ENCODE results near the gene WRAP73.
A peak's percentile ranks its signal among the peaks of the same experiment; 100 is the strongest.

Gene WRAP73

GRCh38 chr1:3681898-3682806 lies 32.2 kb upstream of the WRAP73 start:
- no peak for DNase-seq (ENCODE audit: low spot score)

GRCh38 chr1:3681231-3681897 lies 31.5 kb upstream of the WRAP73 start:
- DNase-seq (ENCODE audit: low spot score) = no peak

DNA sequence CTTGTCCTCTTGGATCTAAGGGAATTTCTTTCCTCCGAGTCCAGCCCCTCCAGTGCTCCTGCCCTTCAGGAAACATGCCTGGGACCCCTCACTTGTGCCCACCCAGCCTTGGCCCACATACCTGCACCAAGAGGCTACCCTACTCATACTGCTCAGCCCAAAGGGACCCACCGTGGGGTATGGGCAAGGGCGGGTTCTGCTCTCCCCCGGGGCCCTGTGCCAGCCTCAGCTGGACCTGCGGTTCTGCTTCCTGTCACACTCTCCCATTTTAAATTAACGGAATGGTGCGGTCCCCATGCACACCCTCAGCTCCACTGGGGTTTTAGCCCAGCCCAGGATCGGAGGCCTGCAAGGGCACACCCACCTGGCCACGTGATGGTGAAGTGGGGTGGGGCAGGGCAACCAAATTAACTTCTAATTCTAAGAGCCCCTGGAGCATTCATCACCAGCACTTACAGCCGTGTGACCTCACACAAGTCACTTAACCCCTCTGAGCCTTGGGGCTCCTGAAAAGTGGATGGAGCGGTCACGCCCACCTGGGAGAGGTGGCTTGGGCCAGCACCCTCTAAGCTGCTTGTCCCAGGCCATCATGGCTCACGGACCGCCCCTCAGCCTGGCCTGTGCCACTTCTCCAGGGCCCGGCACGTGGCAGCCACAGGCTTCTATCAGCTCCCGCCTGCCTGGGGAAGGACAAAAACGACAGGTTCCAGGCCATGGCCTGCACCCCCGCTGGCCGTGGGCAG lies 30.8 kb upstream of the WRAP73 start:
- no peak for DNase-seq (ENCODE audit: low spot score)

DNA sequence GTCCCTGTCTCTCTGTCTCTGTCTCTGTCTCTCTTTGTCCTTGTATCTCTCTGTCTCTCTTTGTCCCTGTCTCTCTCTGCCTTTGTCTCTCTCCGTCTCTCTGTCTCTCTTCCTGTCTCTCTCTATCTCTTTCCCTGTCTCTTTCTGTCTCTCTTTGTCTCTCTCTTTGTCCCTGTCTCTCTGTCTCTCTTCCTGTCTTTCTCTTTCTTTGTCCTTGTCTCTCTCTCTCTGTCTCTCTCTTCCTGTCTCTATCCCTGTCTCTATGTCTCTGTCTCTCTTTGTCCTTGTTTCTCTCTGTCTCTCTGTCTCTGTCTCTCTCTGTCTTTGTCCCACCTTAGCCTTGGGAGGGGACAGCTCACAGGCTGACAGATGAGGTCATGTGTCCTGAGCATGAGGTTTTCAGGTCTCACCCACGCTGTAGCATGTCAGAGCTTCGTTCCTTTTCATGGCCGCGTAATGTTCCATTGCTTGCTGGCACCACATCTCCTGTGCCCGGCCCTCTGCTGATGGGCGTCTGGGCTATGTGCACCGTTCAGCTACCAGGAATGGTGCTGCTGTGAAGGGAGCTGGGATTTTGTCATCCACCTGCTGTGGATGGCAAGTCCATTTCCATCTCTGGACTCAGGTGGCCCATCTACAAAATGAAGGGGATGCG lies 30.0 kb upstream of the WRAP73 start:
- DNase-seq (ENCODE audit: low spot score) = no peak

DNA sequence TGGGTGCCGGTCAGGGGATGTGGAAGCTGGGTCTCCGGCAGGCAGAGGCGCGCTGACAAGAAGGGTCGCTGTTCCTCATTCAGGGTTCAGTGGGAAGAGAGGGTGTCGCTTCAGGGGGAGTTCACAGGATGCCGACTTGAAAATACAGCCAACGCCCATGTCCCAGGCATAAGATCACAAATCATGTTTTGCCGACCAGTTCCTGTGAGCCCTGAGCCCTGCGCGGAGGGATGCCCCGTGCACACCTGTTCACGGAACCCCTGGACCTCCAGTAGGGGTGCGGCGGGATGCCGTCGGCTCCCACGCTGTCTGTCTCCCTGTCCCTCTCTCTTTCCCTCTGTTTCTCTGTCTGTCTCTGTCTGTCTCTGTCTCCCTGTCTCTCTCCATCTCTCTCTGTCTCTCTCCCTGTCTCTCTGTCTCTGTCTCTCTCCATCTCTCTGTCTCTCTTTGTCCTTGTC lies 29.2 kb upstream of the WRAP73 start:
- DNase-seq (ENCODE audit: low spot score) = no peak

DNA sequence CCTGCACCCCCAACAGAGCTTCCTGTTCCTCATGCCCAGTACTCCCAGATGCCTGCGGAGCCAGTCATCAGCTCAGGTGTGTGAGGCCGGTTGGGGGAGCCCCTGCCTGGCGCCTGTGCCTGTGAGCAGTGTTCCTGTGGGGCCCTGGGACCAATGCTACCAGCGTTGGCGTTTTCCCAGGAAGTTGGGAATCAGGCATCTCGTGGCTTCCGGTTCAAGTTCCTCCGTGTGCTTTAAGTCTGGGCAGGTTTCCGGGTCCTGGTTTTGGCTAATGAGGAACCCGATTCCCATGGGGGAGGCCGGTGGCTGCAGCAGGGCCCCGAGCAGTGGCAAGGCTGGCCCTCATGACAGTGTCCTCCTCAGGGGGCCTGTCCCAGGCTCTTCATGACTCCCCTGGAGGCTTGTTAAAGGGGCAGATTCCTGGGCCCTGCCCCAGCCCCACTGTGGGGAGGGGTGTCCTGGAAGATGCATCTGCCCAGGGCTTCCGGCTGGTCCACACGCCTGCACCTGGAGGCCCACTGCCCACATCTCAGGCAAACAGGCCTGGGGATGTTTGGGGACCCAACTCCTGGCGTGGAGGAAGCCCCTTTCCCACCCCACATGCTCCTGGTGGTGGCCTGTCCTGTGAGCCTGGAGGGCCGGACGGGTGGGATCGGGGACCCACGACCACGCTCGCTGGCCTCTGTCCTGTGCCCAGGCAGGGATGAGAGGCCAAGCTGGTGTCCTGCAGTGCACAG lies 28.6 kb upstream of the WRAP73 start:
- no peak for DNase-seq (ENCODE audit: low spot score)

- DNase-seq (ENCODE audit: low spot score) = no peak
Observed at GRCh38 chr1:3677484-3677883, 27.6 kb upstream of the WRAP73 start.

DNA sequence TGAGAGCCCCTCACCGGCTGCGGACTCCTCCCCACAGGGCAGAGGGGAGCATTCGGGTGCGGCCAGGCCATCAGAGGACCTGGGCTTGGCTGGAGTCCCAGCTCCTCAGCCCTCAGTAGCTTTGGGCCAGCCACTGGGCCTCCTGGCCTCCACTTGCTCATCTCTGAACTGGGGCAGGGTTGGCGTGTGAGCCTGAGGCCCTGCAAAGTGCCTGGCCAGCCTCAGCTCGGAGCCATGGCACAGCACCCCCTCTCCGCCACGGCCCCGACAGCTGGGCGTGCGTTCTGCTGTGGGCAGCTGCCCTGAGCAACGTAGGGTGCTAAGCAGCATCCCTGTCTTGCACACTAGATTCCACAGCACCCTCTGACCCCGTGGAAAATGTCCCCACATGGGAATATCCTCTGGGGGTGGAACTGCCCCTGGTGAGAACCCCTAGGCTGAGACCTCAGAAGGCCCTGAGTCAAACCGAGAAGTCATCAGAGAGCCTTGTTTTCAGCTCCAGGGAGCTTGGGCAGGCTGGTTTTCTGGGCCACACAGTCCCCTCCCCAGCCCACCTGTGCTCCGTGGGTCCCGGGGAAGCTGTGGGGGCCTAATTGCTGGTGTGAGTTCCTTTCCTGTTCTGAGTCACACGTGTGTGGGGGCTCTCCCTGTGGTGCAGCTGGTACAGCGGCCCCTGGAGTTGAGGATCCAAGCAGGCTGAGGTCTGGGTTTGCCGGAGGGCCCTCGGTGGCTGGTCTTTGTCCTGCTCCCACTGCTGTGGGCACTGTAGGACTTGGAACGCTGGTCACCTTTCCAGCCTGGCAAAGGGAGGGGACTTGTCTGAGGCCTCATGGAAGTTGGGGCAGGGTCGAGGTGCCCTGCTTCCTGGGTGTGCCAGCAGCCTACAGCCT lies 26.9 kb upstream of the WRAP73 start:
- peak; percentile 32 for DNase-seq (ENCODE audit: low spot score)

GRCh38 chr1:3675436-3675835 lies 25.5 kb upstream of the WRAP73 start:
- DNase-seq (ENCODE audit: low spot score) = no peak

DNA sequence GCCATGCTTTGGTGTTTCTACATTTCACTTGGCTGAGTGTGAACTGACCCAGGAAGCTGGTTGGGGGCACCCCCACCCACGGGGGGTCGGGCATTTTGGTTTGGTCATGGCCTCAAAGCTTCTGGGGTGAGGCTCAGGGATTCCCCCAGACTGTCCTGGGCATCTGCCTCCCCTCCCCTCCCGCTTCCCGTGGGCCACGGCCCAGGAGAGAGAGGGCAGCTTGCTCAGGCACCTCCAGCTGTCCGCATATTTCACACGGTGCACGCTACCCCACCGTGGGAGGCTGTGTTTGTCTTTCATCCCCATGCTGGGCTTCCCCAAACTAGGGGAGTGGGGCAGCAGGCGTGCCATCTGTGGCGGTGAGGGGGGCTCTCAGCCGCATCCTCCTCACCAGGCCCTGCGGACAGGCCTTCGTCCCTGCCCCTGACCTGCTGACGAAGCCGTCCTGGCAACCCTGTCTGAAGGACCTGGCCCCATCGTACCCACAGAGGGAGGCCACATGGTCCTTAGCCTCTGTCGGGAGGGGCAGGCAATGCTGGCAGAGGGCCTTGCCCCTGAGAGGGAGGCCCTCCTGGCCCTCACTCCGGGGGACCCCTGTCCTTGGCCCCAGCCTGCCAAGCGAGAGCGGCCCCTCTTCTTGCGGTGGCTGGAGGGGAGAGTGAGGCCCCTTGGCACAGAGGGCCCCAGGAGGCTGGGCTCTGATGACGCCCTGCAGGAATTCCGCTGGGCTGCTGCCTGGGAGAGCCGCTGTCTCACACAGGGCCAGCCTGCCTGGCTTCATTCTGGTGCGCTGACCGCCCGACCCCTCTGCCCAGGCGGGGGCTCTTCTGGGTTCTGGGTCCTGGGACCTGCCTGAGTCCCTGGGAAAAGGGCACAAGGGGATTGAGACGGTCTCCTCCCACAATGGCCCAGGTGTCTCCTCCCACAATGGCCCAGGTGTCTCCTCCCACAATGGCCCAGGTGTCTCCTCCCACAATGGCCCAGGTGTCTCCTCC lies 24.5 kb upstream of the WRAP73 start:
- no peak for DNase-seq (ENCODE audit: low spot score)

DNA sequence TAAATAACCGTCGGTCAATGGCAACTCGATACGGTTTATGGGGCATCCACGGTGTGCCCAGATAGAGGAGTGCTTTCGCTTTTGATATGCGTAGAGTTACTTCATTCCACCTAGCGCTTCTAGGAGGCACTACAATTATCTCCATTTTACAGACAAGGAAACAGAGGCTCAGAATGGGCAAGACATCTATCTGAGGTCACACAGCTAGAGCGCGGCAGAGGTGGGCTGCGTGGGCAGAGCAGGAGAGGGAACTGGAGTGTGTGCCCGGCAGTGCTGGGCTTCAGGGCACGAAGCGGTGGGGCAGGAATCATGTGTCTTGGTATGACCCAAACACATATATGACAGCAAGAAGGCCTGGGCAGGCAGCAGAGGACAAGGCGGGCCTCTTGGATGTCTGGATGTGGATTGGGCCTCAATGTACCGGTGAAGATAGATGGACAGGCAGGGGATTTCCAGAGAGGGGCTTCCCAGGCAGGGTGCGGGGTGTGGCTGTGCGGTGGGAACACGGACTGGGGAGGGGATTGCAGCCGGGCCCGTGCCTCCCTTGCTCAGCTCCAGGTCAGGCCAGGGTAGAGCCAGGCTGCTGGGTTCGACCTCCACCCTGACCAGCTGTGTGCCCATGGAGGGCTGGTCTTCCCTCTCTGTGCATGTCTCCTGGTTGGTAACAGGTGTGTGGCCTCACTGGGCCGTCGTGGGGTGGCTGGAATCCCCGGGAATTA lies 23.6 kb upstream of the WRAP73 start:
- no peak for DNase-seq (ENCODE audit: low spot score)

DNA sequence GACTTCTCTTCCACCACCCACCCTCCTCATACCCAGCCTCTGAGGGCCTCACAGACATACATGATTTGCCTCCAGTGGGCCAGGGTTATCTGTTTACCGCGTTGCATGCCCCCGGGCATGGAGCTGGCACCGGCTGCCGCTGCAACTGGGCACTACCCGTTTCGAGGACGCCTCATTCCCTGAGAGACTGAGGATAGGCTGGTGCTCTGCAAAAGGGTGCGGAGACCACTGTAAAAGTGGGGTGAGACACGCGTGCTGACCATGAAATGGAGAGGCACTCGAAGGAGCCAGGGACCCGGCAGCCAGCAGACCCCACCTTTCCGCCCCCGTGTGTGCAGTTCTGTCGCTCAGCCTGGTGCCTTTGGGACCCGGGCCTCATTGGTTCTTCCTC lies 23.1 kb upstream of the WRAP73 start:
- DNase-seq (ENCODE audit: low spot score) = no peak

DNA sequence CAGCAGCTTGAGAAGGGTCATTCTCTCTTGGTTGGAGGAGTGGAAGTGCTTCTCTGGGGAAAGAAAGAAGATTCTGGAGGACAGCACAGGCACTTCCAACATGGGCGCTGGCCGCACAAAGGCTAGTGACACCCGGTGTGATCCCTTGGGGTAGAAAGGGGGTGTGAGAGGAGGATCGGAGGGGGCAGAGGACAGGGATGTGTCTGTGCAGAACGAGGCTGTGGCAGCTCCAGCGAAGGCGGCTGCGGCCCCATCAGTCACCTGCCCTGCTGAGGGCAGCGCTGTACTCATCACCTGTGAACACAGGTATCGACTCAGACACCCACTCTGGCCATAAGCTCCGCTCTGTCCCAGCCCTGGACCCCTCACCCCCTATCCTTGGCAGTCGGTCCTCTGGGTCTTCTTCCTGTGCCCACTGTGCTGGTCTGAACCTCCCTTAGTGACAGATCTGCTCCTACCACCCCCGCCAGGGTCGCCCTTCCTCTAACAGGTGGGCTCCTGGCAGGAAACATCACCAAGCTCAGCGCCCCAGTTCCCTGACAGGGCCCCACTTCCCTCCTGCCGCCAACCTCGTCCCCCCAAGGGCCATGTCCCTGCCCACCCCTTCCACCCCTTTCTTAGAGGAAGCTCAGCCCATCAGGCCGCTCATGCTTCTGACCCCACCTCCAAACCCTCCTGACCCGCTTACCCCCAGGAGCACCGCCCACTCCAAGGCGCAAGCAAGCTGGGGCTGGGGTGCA lies 22.5 kb upstream of the WRAP73 start:
- no peak for DNase-seq (ENCODE audit: low spot score)

- DNase-seq (ENCODE audit: low spot score) = no peak
Observed at GRCh38 chr1:3671371-3672180, 21.7 kb upstream of the WRAP73 start.

DNA sequence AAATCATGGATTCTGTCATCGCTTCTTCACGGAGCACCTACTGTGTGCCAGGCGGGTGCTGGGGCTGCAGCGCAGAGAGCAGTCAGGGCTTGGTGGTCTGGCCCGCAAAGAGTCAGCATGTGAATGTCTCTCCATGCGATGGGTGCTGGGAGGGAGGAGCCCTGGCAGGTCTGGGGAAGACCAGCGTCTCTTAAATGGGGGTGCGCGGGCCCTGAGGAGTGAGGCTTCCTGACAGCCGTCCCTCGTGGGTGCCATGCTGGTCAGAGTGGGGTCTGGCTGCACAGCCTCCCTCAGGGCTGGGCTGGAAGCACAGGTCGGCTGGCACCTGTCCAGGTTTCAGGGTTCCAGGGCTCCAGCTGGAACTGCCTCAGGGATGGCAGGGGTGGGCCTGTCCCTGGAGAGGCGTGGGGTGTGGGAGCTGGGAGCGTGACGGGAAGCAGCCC lies 20.9 kb upstream of the WRAP73 start:
- DNase-seq (ENCODE audit: low spot score) = no peak

DNA sequence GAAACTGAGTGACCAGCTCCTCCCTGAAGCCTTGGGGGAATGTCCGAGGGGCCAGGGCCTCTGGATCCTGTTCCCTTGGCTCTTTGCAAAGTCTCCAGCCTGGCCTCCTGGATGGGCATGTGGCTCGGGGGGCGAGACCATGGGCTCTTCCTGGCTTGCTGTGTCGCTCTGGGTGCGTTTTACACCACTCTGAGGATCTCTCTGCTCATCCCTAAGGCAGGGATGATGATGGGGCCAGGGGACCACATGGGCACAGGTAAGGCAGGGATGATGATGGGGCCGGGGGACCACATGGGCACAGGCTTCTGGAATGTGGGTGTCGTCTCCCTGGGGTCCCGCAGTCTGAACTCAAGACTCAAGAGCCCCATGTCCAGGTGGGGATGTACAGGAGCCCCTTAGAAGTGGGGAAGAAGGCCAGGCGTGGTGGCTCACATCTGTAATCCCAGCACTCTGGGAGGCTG lies 20.1 kb upstream of the WRAP73 start:
- no peak for DNase-seq (ENCODE audit: low spot score)

DNA sequence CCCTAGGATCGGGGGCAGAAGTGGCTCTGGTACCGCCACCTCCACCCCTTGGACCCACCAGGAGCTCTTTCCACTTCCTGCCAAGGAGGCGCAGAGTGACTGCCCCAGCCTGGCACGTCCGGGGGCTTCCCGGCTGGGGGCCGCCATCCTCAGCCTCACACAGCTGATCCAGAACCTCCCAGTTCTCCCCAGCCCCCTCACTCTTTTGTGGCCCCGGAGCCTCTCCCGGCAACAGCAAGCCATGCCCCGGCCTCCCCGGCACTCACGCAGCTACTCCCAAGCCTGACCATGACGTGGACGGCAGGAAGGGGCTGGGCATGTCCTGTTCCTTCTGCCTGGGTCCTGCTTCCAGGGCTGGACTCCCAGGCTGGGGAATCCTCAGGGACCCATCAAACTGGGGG lies 19.5 kb upstream of the WRAP73 start:
- DNase-seq (ENCODE audit: low spot score) = no peak

Measured in activated CD4-positive, alpha-beta T cell treated with anti-CD3 and anti-CD28 coated beads, Interleukin-2, Interleukin-4, amounts not matched to agents 100 ng/mL and 50 ng/mL, durations not matched to agents 16 hours and 8 hours (primary cell).